ENCODE results near the gene MISP3. TPM values are rescaled to one million over a fixed set of nuclear protein-coding genes. Genes with fewer than 3 reads are reported as not detected.

The MISP3 gene
- total RNA-seq, 1 donor from 2014 or later = 2.1 TPM

DNA sequence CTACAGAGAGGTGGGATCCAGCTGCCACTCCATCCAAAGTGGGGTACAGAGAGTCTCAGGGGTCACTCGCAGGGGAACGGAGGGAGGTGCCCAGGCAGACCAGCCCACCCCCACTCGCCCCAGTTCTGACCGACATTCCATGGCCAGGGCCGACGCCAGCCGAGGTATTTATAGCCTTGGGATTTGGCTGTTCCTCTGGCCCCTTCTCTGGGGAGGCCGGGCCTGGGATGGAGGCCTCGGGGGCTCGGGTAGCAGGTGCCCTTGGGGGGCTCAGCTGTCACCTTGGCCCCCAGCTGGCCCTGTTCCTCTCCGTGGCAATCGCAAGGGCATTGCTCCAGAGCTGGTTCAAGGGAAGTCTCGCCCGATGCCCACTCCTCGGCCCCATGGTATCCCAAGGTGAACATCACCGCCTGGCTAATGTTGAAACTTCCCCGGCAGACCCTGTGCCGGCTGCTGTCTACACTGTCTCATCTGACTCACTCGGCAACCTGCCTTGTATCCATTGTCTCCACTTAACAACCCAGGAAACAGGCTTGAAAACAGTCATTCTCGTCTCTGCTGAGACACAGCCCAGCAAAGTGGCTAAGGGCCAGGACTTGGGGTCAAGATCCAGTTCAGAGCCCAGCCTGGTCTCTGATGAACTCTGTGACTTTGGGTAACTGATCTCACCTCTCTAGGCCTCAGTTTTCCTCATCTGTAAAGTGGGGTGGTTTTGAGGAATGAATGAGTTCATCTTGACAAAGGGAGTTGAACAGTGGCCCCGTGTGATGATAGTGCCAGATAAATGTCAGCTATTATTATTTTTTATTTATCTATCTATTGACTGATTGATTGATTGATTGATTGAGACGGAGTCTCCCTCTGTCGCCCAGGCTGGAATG lies 35.2 kb downstream of the MISP3 start:
- H3K36me3 Mint-ChIP-seq (ENCODE audit: unreplicated experiment) = peaks cover 6% of the 10 kb centered on the region
- DNase-seq (ENCODE audit: extremely low spot score, unreplicated experiment) = no peak
- TF ChIP-seq, protein P1, sequence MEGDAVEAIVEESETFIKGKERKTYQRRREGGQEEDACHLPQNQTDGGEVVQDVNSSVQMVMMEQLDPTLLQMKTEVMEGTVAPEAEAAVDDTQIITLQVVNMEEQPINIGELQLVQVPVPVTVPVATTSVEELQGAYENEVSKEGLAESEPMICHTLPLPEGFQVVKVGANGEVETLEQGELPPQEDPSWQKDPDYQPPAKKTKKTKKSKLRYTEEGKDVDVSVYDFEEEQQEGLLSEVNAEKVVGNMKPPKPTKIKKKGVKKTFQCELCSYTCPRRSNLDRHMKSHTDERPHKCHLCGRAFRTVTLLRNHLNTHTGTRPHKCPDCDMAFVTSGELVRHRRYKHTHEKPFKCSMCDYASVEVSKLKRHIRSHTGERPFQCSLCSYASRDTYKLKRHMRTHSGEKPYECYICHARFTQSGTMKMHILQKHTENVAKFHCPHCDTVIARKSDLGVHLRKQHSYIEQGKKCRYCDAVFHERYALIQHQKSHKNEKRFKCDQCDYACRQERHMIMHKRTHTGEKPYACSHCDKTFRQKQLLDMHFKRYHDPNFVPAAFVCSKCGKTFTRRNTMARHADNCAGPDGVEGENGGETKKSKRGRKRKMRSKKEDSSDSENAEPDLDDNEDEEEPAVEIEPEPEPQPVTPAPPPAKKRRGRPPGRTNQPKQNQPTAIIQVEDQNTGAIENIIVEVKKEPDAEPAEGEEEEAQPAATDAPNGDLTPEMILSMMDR (IDR thresholded peaks at IDR 0.05) = no peak
- H3K27ac Mint-ChIP-seq (ENCODE audit: unreplicated experiment) = no peak overlapping the region
- no peaks in the 10 kb centered on the region for H3K9me3 Mint-ChIP-seq (ENCODE audit: unreplicated experiment)
- no peaks in the 10 kb centered on the region for H3K27me3 Mint-ChIP-seq (ENCODE audit: unreplicated experiment)
- peaks cover 17% of the 10 kb centered on the region for H3K4me1 Mint-ChIP-seq (ENCODE audit: unreplicated experiment)
- no peak overlapping the region for H3K4me3 Mint-ChIP-seq (ENCODE audit: unreplicated experiment)

DNA sequence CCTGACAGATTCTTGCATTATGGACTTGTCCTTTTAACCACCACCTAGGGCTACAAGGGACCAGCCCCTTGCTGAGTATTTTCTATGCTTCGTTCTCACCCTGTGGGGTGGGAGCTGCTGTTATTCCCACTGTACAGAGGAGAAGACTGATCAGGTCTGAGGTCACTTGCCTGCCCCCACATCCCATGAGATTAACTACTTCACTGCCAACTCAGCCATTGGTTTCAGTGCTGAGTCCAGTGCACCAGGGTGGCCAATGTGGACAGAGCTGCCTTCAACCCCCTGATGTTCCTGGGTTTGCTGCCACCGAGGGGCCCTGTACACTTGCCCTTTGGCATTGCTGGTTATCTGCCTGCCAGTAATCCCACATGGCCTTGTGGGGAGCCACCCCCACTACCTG lies 38.1 kb downstream of the MISP3 start:
- peaks cover 2% of the 10 kb centered on the region for H3K36me3 Mint-ChIP-seq (ENCODE audit: unreplicated experiment)
- DNase-seq (ENCODE audit: extremely low spot score, unreplicated experiment) = no peak
- TF ChIP-seq, protein P1 (IDR thresholded peaks at IDR 0.05) = no peak
- H3K4me3 Mint-ChIP-seq (ENCODE audit: unreplicated experiment) = no peak overlapping the region
- H3K27ac Mint-ChIP-seq (ENCODE audit: unreplicated experiment) = peak overlapping the region; percentile 45
- H3K27me3 Mint-ChIP-seq (ENCODE audit: unreplicated experiment) = no peaks in the 10 kb centered on the region
- H3K9me3 Mint-ChIP-seq (ENCODE audit: unreplicated experiment) = no peaks in the 10 kb centered on the region
- peaks cover 34% of the 10 kb centered on the region for H3K4me1 Mint-ChIP-seq (ENCODE audit: unreplicated experiment)

DNA sequence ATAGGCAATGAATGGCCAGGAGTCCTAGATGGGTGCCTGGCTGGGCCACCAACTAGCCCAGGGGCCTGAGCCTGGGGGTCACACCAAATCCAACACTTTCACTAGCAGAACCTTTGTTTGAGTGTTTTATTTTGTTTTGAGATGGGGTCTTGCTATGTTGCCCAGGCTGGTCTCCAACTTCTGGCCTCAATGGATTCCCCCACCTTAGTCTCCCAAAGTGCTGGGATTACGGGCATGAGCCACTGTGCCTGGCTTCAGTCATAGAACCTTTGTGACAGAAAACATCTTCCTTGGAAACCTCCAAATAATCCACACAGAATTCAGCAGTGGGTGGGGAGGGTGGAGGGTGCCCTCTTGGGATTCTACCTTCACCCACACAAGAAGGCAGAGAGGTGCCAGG lies 38.9 kb downstream of the MISP3 start:
- Mint-ChIP-seq H3K9me3 (ENCODE audit: unreplicated experiment) (no peaks in the 10 kb centered on the region), H3K4me3 (ENCODE audit: unreplicated experiment) (peak overlapping the region; percentile 40), H3K4me1 (ENCODE audit: unreplicated experiment) (peaks cover 42% of the 10 kb centered on the region), H3K27me3 (ENCODE audit: unreplicated experiment) (no peaks in the 10 kb centered on the region), H3K36me3 (ENCODE audit: unreplicated experiment) (peaks cover 2% of the 10 kb centered on the region), H3K27ac (ENCODE audit: unreplicated experiment) (peak overlapping the region; percentile 56)
- no peak for DNase-seq (ENCODE audit: extremely low spot score, unreplicated experiment)
- TF ChIP-seq, protein P1 (IDR thresholded peaks at IDR 0.05) = no peak

DNA sequence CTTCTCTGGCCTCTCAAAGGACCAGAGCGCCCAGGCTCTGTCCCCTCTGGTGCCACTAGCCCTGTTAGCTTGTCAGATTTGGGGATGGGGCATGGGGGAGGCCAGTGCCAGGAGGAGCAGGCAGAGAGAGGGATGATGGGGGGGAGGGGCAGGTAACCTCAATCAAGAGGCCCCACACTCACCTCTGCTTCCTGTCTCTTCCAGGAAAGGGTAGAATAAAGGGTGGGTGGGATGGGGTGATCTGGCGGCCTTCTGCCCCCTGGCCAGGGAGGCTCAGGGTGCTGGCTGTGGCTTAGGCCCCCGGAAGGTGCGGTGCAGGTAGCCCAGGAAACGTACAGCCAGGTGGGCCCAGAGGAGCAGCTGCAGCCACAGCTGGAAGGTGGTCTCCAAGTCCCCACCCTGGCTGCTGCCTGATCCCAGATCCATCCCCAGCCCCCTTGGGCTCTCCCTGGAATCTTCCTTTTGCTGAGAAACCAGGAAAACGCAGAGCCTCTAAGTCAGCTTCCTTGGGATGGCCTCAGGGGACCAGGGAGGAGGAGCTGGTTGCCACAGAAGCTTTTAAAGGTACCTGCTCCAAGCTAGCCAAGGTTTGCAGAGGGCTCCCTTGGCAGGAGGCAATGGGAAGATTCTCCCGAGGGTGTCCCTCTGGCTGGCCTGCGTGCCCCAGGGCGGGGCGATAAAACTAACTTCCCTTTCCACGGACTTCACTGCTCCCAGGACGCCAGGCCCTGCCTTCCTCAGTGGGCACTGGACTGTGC lies 39.6 kb downstream of the MISP3 start:
- peaks cover under 1% of the 10 kb centered on the region for H3K36me3 Mint-ChIP-seq (ENCODE audit: unreplicated experiment)
- H3K27me3 Mint-ChIP-seq (ENCODE audit: unreplicated experiment) = no peaks in the 10 kb centered on the region
- peak overlapping the region; percentile 92 for H3K27ac Mint-ChIP-seq (ENCODE audit: unreplicated experiment)
- TF ChIP-seq, protein P1 (IDR thresholded peaks at IDR 0.05) = no peak
- no peaks in the 10 kb centered on the region for H3K9me3 Mint-ChIP-seq (ENCODE audit: unreplicated experiment)
- peaks cover 47% of the 10 kb centered on the region for H3K4me1 Mint-ChIP-seq (ENCODE audit: unreplicated experiment)
- peak overlapping the region; percentile 58 for H3K4me3 Mint-ChIP-seq (ENCODE audit: unreplicated experiment)
- no peak for DNase-seq (ENCODE audit: extremely low spot score, unreplicated experiment)

All from osteocyte (in vitro differentiated cells).